Erythroblast (primary cell): ENCODE measurements around the gene RPL13A.
"Not testable (repeated sequence)": the region's sequence is repeated elsewhere in the genome, so short reads cannot be mapped to it uniquely, and the experiment has no call there.

Experiments
- DNase-seq, 2 experiments: peaks; one replicate each; lab custom pipeline; 2025; lab: John Stamatoyannopoulos, UW
- GATA1 ChIP-seq: IDR thresholded peaks from 2 replicates; pipeline ENCODE4 v1.6.1; 2011; ENCODE audit warnings: low read depth, mild to moderate bottlenecking, control low read depth, low read length, moderate library complexity
- POLR2A ChIP-seq: IDR thresholded peaks from 2 replicates; pipeline ENCODE4 v1.6.1; 2011; ENCODE audit warnings: mild to moderate bottlenecking, low read length

The RPL13A gene

GRCh38 chr19:49450405-49450804 is 37.0 kb upstream of the RPL13A start:
- TF ChIP-seq POLR2A, result no peak
- no peak for TF ChIP-seq GATA1

GRCh38 chr19:49451430-49452181 is 35.8 kb upstream of the RPL13A start, which contains the start of gene PIH1D1:
Gene PIH1D1 (minus strand): TSS chr19:49451814. CDS start chr19:49451574, 240 bp downstream.
- TF ChIP-seq POLR2A (peak; percentile 91), GATA1 (no peak)
- DNase-seq, result peak; percentile 98 to 100

More at GRCh38 chr19:49450405-49450804, 37.0 kb upstream of the RPL13A start:
- no peak for DNase-seq

DNA sequence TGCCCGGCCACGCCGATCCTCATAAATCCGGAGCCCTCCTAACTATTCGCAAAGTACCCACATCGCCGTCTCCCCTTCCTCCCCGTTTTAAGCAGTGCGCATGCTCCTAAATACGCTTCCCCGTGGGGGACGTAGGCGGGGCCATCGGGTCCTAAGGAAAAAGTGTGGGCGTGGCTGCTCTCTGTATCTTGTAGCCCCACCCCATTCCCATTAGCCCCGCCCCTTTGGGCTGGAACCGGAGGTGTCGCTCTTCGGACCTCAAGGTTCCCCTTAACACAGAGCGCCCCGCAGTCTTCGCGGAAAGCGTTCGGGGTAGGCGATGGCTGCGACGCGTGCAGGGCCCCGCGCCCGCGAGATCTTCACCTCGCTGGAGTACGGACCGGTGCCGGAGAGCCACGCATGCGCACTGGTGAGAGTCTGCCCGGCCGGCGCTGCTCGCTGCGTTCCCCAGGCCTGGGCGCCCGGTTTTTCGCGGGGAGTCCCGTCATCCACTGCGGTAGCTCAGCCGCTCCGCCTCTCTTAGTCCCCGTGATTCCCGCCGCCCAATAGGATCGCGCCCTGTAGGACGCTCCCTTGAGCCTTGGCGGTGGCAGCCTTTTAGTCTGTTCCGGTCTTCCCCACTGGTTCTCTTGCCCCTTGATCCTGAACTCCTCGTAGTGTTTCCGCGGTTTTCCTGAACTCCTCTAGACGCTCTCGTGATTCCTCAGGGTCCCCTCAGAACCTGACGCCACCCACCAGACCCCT is 34.2 kb upstream of the RPL13A start, which contains the start of gene ALDH16A1:
ALDH16A1 (plus strand) TSS at position 213 of the 744 bp plus-strand sequence; CDS start at position 320, 107 bp downstream.
- peak; percentile 98 to 99 for DNase-seq
- no peak for TF ChIP-seq GATA1
- TF ChIP-seq POLR2A, result peak; percentile 99

GRCh38 chr19:49453757-49454240 is 33.6 kb upstream of the RPL13A start:
- TF ChIP-seq POLR2A (peak; percentile 6), GATA1 (no peak)
- no peak for DNase-seq

DNA sequence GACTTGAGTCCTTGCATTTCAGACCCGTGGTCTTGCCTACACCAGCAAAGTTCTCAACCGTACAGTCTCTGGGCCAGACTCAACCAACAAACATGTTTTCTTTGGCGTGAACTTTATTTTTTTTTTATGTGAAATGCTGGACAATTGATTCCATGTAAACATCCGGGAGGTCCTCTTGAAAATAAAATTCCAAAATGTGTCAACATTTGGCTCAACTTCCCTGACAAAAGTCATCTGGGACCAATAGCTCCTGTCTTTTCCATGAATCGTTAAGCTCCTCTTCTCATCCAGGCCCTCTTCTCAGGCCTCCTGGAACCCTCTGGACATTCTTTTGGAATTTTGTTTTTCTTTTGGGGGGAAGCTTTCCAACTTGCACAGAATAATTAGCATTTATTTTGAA is 31.6 kb upstream of the RPL13A start:
- no peak for DNase-seq
- TF ChIP-seq GATA1 (no peak), POLR2A (no peak)

GRCh38 chr19:49456326-49456725 is 31.1 kb upstream of the RPL13A start:
- TF ChIP-seq GATA1 (no peak), POLR2A (no peak)
- DNase-seq, result no peak

DNA sequence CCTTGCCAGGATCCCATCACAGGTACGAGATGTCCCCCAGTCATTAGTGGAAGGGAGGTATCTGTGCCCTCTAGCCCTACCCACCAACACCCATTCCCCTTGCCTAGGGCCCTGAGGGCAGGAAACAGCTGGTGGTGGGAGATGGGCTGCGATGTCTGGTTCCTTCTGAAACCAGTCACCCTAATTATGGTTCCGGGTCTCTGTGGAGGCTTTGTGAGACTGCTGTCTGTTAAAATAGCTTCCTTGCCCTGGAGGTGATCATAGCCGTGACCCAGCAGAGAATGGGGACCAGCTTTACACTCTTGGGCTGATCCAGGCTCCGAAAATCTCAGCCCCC is 28.9 kb upstream of the RPL13A start:
- no peak for DNase-seq
- TF ChIP-seq POLR2A (no peak), GATA1 (no peak)

DNA sequence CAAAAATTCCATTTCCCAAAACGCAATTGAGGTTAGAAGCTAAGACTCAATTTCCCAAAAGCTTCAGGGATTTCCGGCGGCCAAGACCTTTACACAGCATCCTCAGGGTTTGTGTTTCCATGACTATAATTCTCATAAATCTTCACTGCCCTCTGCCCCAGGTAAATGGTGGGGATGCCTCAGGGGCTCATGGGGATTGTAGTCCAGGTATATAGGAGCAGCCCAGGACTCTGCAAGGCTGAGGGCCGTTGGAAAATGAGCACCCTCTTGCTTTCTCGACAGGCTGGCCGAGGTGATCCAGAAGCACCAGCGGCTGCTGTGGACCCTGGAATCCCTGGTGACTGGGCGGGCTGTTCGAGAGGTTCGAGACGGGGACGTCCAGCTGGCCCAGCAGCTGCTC is 28.0 kb upstream of the RPL13A start:
- no peak for TF ChIP-seq POLR2A
- no peak for TF ChIP-seq GATA1
- no peak for DNase-seq

DNA sequence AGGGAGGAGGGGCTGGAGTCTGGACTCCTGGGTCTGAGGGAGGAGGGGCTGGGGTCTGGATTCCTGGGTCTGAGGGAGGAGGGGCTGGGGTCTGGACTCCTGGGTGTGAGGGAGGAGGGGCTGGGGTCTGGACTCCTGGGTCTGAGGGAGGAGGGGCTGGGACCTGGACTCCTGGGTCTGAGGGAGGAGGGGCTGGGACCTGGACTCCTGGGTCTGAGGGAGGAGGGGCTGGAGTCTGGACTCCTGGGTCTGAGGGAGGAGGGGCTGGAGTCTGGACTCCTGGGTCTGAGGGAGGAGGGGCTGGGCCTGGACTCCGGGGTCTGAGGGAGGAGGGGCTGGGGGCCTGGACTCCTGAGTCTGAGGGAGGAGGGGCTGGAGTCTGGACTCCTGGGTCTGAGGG is 26.3 kb upstream of the RPL13A start:
- not testable (repeated sequence) for DNase-seq

DNA sequence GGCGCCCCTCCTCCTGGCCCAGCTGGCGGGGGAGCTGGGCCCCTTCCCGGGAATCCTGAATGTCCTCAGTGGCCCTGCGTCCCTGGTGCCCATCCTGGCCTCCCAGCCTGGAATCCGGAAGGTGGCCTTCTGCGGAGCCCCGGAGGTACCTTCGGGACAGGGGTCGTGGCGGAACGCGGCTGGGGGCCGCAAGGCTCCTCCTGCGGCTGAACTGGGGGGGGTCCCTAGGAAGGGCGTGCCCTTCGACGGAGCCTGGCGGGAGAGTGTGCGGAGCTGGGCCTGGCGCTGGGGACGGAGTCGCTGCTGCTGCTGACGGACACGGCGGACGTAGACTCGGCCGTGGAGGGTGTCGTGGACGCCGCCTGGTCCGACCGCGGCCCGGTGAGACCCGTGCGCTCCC is 25.8 kb upstream of the RPL13A start:
- no peak for DNase-seq
- no peak for TF ChIP-seq GATA1
- no peak for TF ChIP-seq POLR2A

DNA sequence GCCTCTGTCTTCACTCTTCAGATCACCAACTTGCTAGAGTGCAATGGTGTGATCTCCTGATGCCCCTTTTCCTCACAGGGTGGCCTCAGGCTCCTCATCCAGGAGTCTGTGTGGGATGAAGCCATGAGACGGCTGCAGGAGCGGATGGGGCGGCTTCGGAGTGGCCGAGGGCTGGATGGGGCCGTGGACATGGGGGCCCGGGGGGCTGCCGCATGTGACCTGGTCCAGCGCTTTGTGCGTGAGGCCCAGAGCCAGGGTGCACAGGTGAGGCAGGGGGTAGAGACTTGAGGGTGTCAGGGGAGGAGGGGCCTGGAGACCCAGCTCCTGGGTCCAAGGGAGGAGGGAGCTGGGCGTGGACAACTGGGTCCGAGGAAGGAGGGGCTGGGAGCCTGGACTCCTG is 24.9 kb upstream of the RPL13A start:
- TF ChIP-seq GATA1, result no peak
- TF ChIP-seq POLR2A, result no peak
- DNase-seq, result no peak

DNA sequence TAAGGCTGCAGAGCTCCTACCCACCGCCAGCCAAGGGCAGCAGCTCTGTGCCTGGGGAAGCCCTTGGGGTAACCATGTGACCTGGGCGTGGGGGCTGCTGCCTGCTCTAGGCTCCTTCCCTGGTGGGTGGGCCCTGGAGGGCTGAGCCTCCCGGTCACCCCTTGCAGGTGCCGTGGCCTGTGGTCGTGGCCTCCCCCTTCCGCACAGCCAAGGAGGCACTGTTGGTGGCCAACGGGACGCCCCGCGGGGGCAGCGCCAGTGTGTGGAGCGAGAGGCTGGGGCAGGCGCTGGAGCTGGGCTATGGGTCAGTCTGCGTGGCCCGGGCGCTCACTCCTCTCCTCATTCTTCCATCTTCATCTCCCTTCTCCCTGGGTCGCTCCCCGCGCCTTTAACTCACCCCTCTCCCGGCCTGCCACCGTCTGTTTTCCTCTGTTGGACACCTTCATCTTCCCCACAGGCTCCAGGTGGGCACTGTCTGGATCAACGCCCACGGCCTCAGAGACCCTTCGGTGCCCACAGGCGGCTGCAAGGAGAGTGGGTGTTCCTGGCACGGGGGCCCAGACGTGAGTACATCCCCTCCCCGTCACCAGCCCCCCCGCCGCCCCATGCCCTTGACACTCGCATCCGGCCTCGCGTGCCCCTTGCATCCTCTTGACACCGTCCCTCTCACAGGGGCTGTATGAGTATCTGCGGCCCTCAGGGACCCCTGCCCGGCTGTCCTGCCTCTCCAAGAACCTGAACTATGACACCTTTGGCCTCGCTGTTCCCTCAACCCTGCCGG is 23.3 kb upstream of the RPL13A start:
- no peak for DNase-seq
- no peak for TF ChIP-seq GATA1
- TF ChIP-seq POLR2A, result no peak

GRCh38 chr19:49465371-49465770 is 22.0 kb upstream of the RPL13A start:
- no peak for TF ChIP-seq POLR2A
- no peak for TF ChIP-seq GATA1
- DNase-seq, result no peak

DNA sequence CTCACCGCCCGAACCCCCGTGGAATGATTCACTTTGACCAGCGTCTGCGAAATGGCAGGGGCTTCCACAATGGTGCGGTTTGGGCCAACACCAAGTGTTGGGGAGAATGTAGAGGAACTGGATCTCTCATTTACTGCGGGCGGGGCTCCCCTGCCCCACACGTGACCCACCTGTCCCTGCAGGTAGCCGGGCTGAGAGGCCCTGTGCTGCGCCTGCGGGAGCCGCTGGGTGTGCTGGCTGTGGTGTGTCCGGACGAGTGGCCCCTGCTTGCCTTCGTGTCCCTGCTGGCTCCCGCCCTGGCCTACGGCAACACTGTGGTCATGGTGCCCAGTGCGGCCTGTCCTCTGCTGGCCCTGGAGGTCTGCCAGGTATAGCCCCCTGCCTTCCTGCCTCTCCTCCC is 19.2 kb upstream of the RPL13A start:
- TF ChIP-seq POLR2A (no peak), GATA1 (no peak)
- DNase-seq, result no peak
